ENCODE measurements around the gene SASH1.
"Not testable (repeated sequence)": the region's sequence is repeated elsewhere in the genome, so short reads cannot be mapped to it uniquely, and the experiment has no call there.

DNA sequence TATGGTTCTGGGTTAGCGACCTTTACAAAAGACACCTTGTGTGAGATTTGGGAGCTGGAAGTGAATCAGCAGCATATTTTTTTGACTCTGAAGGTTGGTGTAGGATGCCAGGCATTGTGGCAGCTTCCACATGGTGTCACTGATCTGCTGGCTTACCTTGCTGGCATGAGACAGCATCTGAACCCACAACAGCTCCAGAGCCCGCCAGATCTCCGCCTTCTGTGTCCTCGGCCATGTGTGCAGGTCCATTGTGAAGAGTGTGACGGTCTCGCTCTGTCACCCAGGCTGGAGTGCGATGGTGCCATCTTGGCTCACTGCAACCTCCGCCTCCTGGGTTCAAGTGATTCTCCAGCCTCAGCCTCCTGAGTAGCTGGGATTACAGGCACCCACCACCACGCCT lies 39.4 kb downstream of the SASH1 start:
- TF ChIP-seq, protein P1, sequence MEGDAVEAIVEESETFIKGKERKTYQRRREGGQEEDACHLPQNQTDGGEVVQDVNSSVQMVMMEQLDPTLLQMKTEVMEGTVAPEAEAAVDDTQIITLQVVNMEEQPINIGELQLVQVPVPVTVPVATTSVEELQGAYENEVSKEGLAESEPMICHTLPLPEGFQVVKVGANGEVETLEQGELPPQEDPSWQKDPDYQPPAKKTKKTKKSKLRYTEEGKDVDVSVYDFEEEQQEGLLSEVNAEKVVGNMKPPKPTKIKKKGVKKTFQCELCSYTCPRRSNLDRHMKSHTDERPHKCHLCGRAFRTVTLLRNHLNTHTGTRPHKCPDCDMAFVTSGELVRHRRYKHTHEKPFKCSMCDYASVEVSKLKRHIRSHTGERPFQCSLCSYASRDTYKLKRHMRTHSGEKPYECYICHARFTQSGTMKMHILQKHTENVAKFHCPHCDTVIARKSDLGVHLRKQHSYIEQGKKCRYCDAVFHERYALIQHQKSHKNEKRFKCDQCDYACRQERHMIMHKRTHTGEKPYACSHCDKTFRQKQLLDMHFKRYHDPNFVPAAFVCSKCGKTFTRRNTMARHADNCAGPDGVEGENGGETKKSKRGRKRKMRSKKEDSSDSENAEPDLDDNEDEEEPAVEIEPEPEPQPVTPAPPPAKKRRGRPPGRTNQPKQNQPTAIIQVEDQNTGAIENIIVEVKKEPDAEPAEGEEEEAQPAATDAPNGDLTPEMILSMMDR (IDR thresholded peaks at IDR 0.05) = not testable (repeated sequence)
- not testable (repeated sequence) for TF ChIP-seq POLR2A (IDR thresholded peaks at IDR 0.05)

All from heart left ventricle (tissue), 13 donors.